ENCODE data around the gene AFG1L. TPM values are rescaled to one million over a fixed set of nuclear protein-coding genes. Genes with fewer than 3 reads are reported as not detected.
"Not testable (repeated sequence)": the region's sequence is repeated elsewhere in the genome, so short reads cannot be mapped to it uniquely, and the experiment has no call there.

The AFG1L gene
- polyA plus RNA-seq, 4 donors: 7.6 to 9.8 (median 7.7) TPM

DNA sequence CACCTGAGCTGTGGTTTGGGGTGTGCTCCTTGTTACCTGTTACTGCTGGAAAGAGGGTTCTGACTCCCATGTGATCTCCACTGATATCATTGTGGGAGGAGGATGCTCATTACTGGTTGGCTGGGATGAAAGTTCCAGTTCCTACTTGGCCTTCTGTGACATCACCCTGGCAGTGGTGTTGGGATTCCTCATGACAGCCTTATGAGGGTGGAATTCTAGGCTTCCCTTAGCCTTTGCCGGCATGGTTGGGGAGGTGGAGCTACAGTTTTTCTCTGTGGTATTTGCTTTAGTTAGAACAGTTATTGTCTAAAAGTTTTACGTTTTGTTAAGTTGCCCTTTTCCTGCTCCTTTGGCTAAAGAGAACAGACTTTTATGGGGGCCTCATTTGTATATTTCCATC lies 112.1 kb downstream of the AFG1L start:
- no peak for DNase-seq (ENCODE audit: low read depth in 4 of 4, low spot score in 3 of 4)

DNA sequence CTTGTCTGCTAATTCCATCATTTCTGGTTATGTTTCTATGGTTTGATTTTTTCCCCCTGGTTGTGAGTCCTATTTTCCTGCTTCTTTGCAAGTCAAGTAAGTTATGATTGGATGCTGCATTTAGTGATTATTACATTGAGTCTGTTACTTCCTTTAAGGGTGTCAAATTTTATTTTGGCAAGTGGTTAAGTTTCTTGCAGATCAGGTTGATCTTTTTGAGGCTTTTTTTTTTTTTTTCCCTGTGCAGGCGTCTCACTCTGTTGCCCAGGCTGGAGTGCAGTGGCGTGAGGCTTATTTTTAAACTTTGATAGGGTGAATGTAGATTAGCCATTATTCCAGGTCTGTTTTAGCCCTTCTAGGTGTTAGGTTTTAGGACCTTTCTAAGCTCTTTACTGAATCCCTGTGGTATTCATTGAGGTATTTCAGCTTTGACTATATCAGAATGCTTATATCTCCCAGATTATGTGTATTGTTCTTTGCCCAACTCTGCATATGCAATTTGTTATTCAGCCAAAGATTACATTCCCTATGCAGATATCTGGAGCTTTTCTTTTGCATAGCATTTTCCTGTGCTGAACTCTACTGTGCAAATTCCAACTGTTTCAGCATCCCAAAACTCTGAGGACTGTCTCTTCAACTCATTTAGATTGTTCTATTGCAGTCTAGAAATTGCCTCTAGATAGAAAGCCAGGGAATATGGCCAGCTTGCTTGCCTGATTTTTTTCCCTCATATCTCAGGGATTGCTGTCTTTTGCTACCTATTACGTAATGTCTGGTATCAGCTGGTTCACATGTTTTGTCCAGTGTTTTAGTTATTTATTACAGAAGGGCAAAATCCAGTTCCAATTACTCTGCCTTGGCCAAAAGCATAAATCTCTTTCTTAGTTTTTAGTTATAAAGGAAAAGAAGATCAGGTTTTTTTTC lies 113.3 kb downstream of the AFG1L start:
- DNase-seq (ENCODE audit: low read depth in 4 of 4, low spot score in 3 of 4): peak in 1 of 4 donors; percentile 1

- no peak for DNase-seq (ENCODE audit: low read depth in 4 of 4, low spot score in 3 of 4)
Observed at GRCh38 chr6:108408861-108409260, 114.0 kb downstream of the AFG1L start.

DNA sequence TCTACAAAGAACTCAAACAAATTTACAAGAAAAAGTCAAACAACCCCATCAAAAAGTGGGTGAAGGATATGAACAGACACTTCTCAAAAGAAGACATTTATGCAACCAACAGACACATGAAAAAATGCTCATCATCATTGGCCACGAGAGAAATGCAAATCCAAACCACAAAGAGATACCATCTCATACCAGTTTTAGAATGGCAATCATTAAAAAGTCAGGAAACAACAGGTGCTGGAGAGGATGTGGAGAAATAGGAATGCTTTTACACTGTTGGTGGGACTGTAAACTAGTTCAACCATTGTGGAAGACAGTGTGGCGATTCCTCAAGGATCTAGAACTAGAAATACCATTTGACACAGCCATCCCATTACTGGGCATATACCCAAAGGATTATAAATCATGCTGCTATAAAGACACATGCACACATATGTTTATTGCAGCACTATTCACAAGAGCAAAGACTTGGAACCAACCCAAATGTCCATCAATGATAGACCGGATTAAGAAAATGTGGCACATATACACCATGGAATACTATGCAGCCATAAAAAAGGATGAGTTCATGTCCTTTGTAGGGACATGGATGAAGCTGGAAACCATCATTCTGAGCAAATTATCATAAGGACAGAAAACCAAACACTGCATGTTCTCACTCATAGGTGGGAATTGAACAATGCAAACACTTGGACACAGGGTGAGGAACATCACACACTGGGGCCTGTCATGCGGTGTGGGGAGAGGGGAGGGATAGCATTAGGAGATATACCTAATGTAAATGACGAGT lies 121.4 kb downstream of the AFG1L start:
- not testable (repeated sequence) for DNase-seq (ENCODE audit: low read depth in 4 of 4, low spot score in 3 of 4)

DNA sequence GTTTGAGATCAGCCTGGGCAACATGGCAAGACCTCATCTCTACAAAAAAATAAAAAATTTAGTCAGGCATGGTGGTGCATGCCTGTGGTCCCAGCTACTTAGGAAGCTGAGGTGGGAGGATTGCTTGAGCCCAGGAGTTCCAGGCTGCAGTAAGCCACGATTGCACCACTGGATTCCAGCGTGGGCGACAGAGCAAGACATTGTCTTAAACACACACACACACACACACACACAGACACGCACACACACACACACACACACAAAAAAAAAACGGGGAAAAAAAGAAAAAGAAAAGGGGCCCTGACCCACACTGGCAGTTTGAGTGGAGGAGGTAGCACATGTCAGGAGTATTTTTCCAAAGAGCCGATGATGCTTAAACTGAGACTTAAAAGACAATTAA lies 122.2 kb downstream of the AFG1L start:
- no peak for DNase-seq (ENCODE audit: low read depth in 4 of 4, low spot score in 3 of 4)

GRCh38 chr6:108419474-108419873 lies 124.6 kb downstream of the AFG1L start:
- DNase-seq (ENCODE audit: low read depth in 4 of 4, low spot score in 3 of 4): no peak

GRCh38 chr6:108419934-108420609 lies 125.2 kb downstream of the AFG1L start:
- no peak for DNase-seq (ENCODE audit: low read depth in 4 of 4, low spot score in 3 of 4)

DNA sequence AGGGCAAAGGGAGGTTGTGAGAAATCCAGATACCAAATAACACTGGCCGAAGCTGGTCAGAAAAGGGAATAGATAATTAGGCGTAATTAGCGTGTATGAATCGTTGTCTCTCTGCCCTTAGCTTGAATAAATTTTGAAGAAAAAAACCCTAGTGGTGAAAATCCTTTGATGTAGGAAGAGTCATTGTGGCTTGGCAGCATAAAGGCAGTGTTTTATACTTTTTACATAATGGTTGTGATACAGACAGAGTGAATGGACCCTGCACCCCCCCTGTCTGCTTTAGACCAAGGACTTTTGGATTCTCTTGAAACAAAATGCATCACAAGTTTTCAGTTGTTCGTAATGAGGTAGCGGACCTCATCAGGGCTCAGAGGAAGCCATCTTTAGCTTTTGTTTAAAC lies 126.5 kb downstream of the AFG1L start:
- no peak for DNase-seq (ENCODE audit: low read depth in 4 of 4, low spot score in 3 of 4)

GRCh38 chr6:108423982-108424705 lies 129.3 kb downstream of the AFG1L start:
- DNase-seq (ENCODE audit: low read depth in 4 of 4, low spot score in 3 of 4): no peak

GRCh38 chr6:108425428-108425827 lies 130.6 kb downstream of the AFG1L start:
- DNase-seq (ENCODE audit: low read depth in 4 of 4, low spot score in 3 of 4): no peak

DNA sequence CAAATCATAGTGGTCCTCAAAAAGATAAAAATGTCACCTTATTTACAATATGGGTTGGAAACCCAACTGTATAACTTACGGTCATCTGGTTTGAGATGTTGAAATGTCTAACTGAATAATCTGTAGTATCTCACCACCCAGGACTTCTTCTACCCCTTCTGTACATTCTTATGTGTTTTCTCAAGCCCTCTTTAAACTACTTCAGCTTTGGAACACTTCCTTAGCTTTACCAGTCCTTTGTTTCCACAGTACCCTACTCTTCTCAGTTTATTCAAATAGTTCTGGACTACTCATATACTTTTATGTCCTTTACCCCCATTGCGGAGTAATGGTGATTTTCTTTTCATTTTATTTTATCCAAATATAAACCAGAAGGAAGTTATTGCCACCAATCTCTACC lies 137.3 kb downstream of the AFG1L start:
- DNase-seq (ENCODE audit: low read depth in 4 of 4, low spot score in 3 of 4): no peak

- DNase-seq (ENCODE audit: low read depth in 4 of 4, low spot score in 3 of 4): no peak
Observed at GRCh38 chr6:108432792-108433191, 137.9 kb downstream of the AFG1L start.

DNA sequence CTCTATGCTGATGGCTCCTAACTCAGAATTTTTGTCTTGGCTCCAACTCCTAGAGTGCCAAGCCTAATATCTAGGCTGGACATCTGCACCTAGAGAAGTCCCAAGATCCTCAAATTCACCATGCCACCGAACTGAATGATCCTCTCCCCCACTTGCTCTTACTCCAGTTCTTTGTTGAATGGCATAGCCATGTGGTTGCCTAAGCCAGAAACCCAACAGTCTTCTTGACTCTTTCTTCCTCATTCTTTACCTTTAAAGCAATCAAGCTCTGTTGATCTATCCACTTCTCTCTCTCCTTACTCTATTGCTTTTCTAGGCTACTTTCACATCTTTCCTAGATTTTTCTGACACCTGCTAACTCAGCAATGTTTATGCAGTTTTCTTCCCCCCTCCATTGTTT lies 139.4 kb downstream of the AFG1L start:
- DNase-seq (ENCODE audit: low read depth in 4 of 4, low spot score in 3 of 4): no peak

GRCh38 chr6:108435391-108435790 lies 140.5 kb downstream of the AFG1L start:
- no peak for DNase-seq (ENCODE audit: low read depth in 4 of 4, low spot score in 3 of 4)

- no peak for DNase-seq (ENCODE audit: low read depth in 4 of 4, low spot score in 3 of 4)
Observed at GRCh38 chr6:108436771-108437170, 141.9 kb downstream of the AFG1L start.

DNA sequence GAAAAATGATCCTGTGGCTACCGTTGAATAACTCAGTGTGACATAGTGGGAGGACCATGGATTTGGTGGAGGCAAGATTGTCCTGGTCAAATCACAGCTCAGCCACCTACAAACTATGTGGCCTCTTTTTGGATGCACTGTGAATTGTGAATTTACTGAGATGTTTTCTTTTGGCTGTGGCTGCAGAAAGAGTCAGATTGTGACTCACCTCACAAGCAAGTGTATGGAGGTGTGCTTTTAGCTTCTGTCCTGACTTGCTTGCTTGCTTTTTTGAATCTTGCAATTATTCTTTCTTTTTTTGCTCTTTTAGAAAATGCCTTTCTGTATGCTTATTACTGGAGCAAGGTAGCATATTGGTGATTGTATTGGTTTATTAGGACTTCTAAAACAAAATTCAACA lies 143.0 kb downstream of the AFG1L start:
- DNase-seq (ENCODE audit: low read depth in 4 of 4, low spot score in 3 of 4): no peak

DNA sequence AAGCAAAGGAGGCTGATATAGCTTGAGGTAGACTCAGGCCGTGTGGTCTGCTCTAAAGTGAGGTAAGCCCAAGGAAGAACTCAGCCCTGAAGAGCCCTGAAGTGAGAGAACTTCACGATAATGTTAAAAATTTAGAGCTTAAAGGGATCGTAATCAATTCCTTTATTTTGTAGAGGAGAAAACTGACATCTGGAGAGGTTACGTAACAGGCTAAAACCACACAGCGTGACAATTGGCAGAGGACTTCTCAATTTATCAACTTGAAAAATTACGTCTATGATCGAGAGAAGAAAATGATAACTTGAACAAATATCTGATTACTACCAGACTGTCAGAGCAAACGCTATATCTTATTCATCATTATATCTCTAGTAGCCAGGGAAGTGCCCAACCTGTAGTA lies 144.1 kb downstream of the AFG1L start:
- DNase-seq (ENCODE audit: low read depth in 4 of 4, low spot score in 3 of 4): no peak

- no peak for DNase-seq (ENCODE audit: low read depth in 4 of 4, low spot score in 3 of 4)
Observed at GRCh38 chr6:108441141-108441540, 146.3 kb downstream of the AFG1L start.

GRCh38 chr6:108442770-108443520 lies 148.1 kb downstream of the AFG1L start:
- no peak for DNase-seq (ENCODE audit: low read depth in 4 of 4, low spot score in 3 of 4)

- DNase-seq (ENCODE audit: low read depth in 4 of 4, low spot score in 3 of 4): no peak
Observed at GRCh38 chr6:108446629-108447150, 151.8 kb downstream of the AFG1L start.

Measured in right renal pelvis (tissue), 4 donors.